ENCODE measurements around the gene TTC19. TPM values are rescaled to one million over a fixed set of nuclear protein-coding genes. Genes with fewer than 3 reads are reported as not detected.

The TTC19 gene
- total and polyA plus RNA-seq, 9 donors, result 19.9 to 28.6 (median 23.7) TPM

Other genes with a start within 250 kb of the TTC19 start
- gene ADORA2B, start 54.7 kb upstream of the TTC19 start, total RNA-seq, result 2.1 TPM
- gene ADORA2B, start 54.7 kb upstream of the TTC19 start, polyA plus RNA-seq (ENCODE audit: insufficient read depth in 1 of 8, insufficient read length in 8 of 8, low replicate concordance in 1 of 8), result 1 to 10 TPM; 2.9 to 5.6 (median 4.0) TPM
- 29.0 TPM for gene ZSWIM7, start 120 bp upstream of the TTC19 start, total RNA-seq
- 10 to 100 TPM; 25.3 to 49.5 (median 34.4) TPM for gene ZSWIM7, start 120 bp upstream of the TTC19 start, polyA plus RNA-seq (ENCODE audit: insufficient read depth in 1 of 8, insufficient read length in 8 of 8, low replicate concordance in 1 of 8)
- gene NCOR1, start 215.7 kb downstream of the TTC19 start, total RNA-seq, result 52.0 TPM
- 10 to 100 TPM; 47.9 to 62.1 (median 57.6) TPM for gene NCOR1, start 215.7 kb downstream of the TTC19 start, polyA plus RNA-seq (ENCODE audit: insufficient read depth in 1 of 8, insufficient read length in 8 of 8, low replicate concordance in 1 of 8)
- 18.7 TPM for gene PIGL, start 217.4 kb downstream of the TTC19 start, total RNA-seq
- 10 to 100 TPM; 10.7 to 17.3 (median 14.3) TPM for gene PIGL, start 217.4 kb downstream of the TTC19 start, polyA plus RNA-seq (ENCODE audit: insufficient read depth in 1 of 8, insufficient read length in 8 of 8, low replicate concordance in 1 of 8)

Measured in muscle of leg (tissue), 9 donors.